Breast epithelium (tissue), 3 donors: Measurements from ENCODE around the gene TM9SF2.

Source experiments
- POLR2A ChIP-seq: fragments of 450-650 bp; IDR thresholded peaks from one replicate; pipeline ENCODE4 v1.6.1; 2016; ENCODE audit warnings: antibody characterized with exemption, mild to moderate bottlenecking, moderate library complexity
- POLR2AphosphoS5 ChIP-seq, 3 donors: sonication (generic); formaldehyde crosslinking; IDR thresholded peaks; one replicate each; pipeline ENCODE4 v1.6.1; 2017; ENCODE audit warnings: antibody characterized with exemption in 3 of 3
- TF ChIP-seq, protein P1 (sequence below), 3 donors: fragments of 450-650 bp; IDR thresholded peaks; one replicate each; pipeline ENCODE4 v1.5.1; 2016 to 2017; ENCODE audit warnings: antibody characterized with exemption in 3 of 3, mild to moderate bottlenecking in 3 of 3, moderate library complexity in 3 of 3

DNA sequence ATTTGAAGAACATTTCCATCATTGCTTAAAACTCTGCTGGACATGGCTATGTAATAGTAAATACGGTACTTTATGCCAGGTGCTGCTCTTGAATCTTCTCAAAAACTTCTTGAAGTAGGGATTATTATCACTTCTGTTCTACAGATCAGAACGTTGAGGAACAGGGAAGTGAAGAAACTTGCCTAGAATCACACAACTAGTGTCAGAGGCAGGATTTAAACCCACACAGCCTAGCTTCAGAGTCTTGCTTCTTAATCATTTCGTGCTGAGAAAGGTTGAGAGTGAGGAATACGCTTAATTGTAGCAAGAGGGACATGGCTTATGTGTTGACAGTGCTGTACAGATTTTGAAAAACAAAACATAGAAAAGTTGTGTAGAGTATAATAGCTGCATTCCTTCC lies 13.5 kb downstream of the TM9SF2 start:
- TF ChIP-seq POLR2AphosphoS5 (IDR thresholded peaks at IDR 0.05) = no peak
- TF ChIP-seq, protein P1, sequence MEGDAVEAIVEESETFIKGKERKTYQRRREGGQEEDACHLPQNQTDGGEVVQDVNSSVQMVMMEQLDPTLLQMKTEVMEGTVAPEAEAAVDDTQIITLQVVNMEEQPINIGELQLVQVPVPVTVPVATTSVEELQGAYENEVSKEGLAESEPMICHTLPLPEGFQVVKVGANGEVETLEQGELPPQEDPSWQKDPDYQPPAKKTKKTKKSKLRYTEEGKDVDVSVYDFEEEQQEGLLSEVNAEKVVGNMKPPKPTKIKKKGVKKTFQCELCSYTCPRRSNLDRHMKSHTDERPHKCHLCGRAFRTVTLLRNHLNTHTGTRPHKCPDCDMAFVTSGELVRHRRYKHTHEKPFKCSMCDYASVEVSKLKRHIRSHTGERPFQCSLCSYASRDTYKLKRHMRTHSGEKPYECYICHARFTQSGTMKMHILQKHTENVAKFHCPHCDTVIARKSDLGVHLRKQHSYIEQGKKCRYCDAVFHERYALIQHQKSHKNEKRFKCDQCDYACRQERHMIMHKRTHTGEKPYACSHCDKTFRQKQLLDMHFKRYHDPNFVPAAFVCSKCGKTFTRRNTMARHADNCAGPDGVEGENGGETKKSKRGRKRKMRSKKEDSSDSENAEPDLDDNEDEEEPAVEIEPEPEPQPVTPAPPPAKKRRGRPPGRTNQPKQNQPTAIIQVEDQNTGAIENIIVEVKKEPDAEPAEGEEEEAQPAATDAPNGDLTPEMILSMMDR (IDR thresholded peaks at IDR 0.05) = no peak
- TF ChIP-seq POLR2A = no peak
